Mesenchymal stem cell (in vitro differentiated cells and primary cell): Measurements from ENCODE around the gene CLEC16A.

Experiments used
- DNase-seq: peaks from one replicate; pipeline ENCODE4 v3.0.0-alpha.2; 2013
- H2AFZ ChIP-seq: one replicate; pipeline ENCODE4 v1.6.1; 2013; ENCODE audit warnings: low read depth, mild to moderate bottlenecking, control low read depth, inconsistent platforms, low read length, moderate library complexity
- H2AK5ac ChIP-seq: 2 replicates; pipeline ENCODE4 v1.6.1; 2013; ENCODE audit warnings: low read length, moderate library complexity, mild to moderate bottlenecking, inconsistent platforms; ENCODE audit not compliant: severe bottlenecking
- H2BK120ac ChIP-seq: one replicate; pipeline ENCODE4 v1.6.1; 2013; ENCODE audit warnings: low read depth, mild to moderate bottlenecking, inconsistent platforms, low read length, moderate library complexity
- H2BK12ac ChIP-seq, 2 experiments: one replicate each; pipeline ENCODE4 v1.6.1; 2013; ENCODE audit warnings: inconsistent platforms in 2 of 2, low read length in 2 of 2, mild to moderate bottlenecking in 2 of 2, moderate library complexity in 2 of 2, control low read depth in 1 of 2
- H2BK15ac ChIP-seq: one replicate; pipeline ENCODE4 v1.6.1; 2013; ENCODE audit warnings: mild to moderate bottlenecking, low read depth, inconsistent platforms; ENCODE audit not compliant: poor library complexity, severe bottlenecking
- H2BK5ac ChIP-seq: 2 replicates; pipeline ENCODE4 v1.6.1; 2013; ENCODE audit warnings: low read depth, mild to moderate bottlenecking, low read length, control low read depth, inconsistent platforms; ENCODE audit not compliant: poor library complexity, severe bottlenecking
- H3K14ac ChIP-seq, 2 experiments: one replicate each; pipeline ENCODE4 v1.6.1; 2013; ENCODE audit warnings: inconsistent platforms in 2 of 2, low read length in 2 of 2, control low read depth in 1 of 2, mild to moderate bottlenecking in 1 of 2, moderate library complexity in 1 of 2
- H3K18ac ChIP-seq, 2 experiments: one replicate each; pipeline ENCODE4 v1.6.1; 2013; ENCODE audit warnings: inconsistent platforms in 2 of 2, low read length in 2 of 2, control low read depth in 1 of 2, low read depth in 1 of 2, mild to moderate bottlenecking in 1 of 2
- H3K23ac ChIP-seq, 2 experiments: one replicate each; pipeline ENCODE4 v1.6.1; 2013; ENCODE audit warnings: inconsistent platforms in 2 of 2, low read length in 2 of 2, mild to moderate bottlenecking in 2 of 2, moderate library complexity in 2 of 2, control low read depth in 1 of 2
- H3K27ac ChIP-seq: 2 replicates; pipeline ENCODE4 v1.5.1; 2013; ENCODE audit warnings: mild to moderate bottlenecking, moderate library complexity, low read length, control low read depth, inconsistent platforms; ENCODE audit not compliant: poor library complexity, severe bottlenecking
- H3K27me3 ChIP-seq, 2 experiments: 2 replicates each; pipeline versions ENCODE4 v1.6.1 to v1.7.0; 2013; ENCODE audit warnings: low read length in 2 of 2, mild to moderate bottlenecking in 2 of 2, moderate library complexity in 2 of 2, control low read depth in 1 of 2, inconsistent platforms in 1 of 2; ENCODE audit not compliant: control insufficient read depth in 1 of 2, insufficient read depth in 1 of 2
- H3K36me3 ChIP-seq, 2 experiments: 2 replicates each; pipeline versions ENCODE4 v1.6.1 to v1.7.0; 2013; ENCODE audit warnings: low read length in 2 of 2, control low read depth in 1 of 2, inconsistent platforms in 1 of 2, low read depth in 1 of 2, mild to moderate bottlenecking in 1 of 2; ENCODE audit not compliant: insufficient read depth in 2 of 2, control insufficient read depth in 1 of 2
- H3K4ac ChIP-seq, 2 experiments: one replicate each; pipeline ENCODE4 v1.6.1; 2013; ENCODE audit warnings: inconsistent platforms in 2 of 2, low read length in 2 of 2, mild to moderate bottlenecking in 2 of 2, moderate library complexity in 2 of 2, control low read depth in 1 of 2, low read depth in 1 of 2
- H3K4me1 ChIP-seq: 2 replicates; pipeline ENCODE4 v1.6.1; 2013; ENCODE audit warnings: low read depth, low read length, control low read depth; ENCODE audit not compliant: control insufficient read depth, insufficient read depth
- H3K4me2 ChIP-seq: 2 replicates; pipeline ENCODE4 v1.6.1; 2013; ENCODE audit warnings: low read length, mild to moderate bottlenecking, inconsistent platforms; ENCODE audit not compliant: poor library complexity, severe bottlenecking
- H3K4me3 ChIP-seq, 2 experiments: 2 replicates each; pipeline versions ENCODE4 v1.5.1 to v1.7.0; 2013; ENCODE audit warnings: low read length in 2 of 2, mild to moderate bottlenecking in 2 of 2, control low read depth in 1 of 2, low read depth in 1 of 2; ENCODE audit not compliant: insufficient read depth in 1 of 2
- H3K79me1 ChIP-seq: replicated peaks from 2 replicates; pipeline ENCODE4 v1.6.1; 2013; ENCODE audit warnings: mild to moderate bottlenecking, control low read depth, low read length, inconsistent platforms; ENCODE audit not compliant: poor library complexity, severe bottlenecking
- H3K9ac ChIP-seq: 2 replicates; pipeline ENCODE4 v1.7.0; 2013; ENCODE audit warnings: mild to moderate bottlenecking, low read length, moderate library complexity
- H3K9me3 ChIP-seq: 2 replicates; pipeline ENCODE4 v1.7.0; 2013; ENCODE audit warnings: mild to moderate bottlenecking, low read length; ENCODE audit not compliant: control insufficient read depth
- H4K8ac ChIP-seq: one replicate; pipeline ENCODE4 v1.6.1; 2013; ENCODE audit warnings: inconsistent platforms, mild to moderate bottlenecking, low read length, moderate library complexity
- H4K91ac ChIP-seq: one replicate; pipeline ENCODE4 v1.6.1; 2013; ENCODE audit warnings: mild to moderate bottlenecking, low read length, inconsistent platforms
- WGBS: methylation state at CpG from one replicate; pipeline ENCODE4 v1.1.7; 2013; ENCODE audit warnings: mixed read lengths; 5-methylcytosine and 5-hydroxymethylcytosine counted together

The CLEC16A gene

DNA sequence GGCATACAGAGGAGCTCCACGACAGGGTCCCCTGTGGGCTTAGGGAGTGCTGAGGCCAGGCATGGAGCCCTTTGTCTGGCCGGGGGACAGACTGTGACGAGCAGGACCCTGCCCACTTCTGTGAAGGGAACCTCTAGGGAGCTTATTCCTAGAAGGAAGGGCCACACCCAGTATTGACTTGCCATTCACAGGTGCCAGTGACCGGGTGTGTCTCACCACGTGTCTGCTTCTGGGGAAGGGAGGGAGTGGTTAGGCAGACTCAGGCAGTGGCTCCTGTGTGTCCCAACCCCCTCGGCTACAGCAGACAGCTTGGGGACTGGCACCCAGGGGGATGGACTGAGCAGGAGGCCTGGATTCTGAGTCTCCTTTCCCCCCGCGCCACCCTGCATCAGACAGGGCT is 254.5 kb downstream of the CLEC16A start:
- H3K9ac ChIP-seq: no peak overlapping the region
- no peak overlapping the region for H2BK15ac ChIP-seq
- H2AK5ac ChIP-seq: no peak overlapping the region
- H3K4ac ChIP-seq: peak overlapping the region in 1 of 2 experiments; percentile 13
- H3K18ac ChIP-seq: no peak overlapping the region
- H3K36me3 ChIP-seq: no peaks in the 10 kb centered on the region
- peak overlapping the region; percentile 43 for H4K91ac ChIP-seq
- peaks cover 5% of the 10 kb centered on the region for H3K9me3 ChIP-seq
- H2AFZ ChIP-seq: no peak overlapping the region
- no peak overlapping the region for H2BK5ac ChIP-seq
- no peak overlapping the region for H3K4me2 ChIP-seq
- no peak overlapping the region for H3K14ac ChIP-seq
- no peak for DNase-seq
- H4K8ac ChIP-seq: no peak overlapping the region
- 69% methylated on average over 8 of the region's 8 CpGs for WGBS
- H2BK12ac ChIP-seq: peak overlapping the region in 1 of 2 experiments; percentile 23
- H3K4me1 ChIP-seq: peaks cover 27% of the 10 kb centered on the region
- peaks cover 0 to 3% of the 10 kb centered on the region in 2 experiments for H3K27me3 ChIP-seq
- no peak overlapping the region for H3K27ac ChIP-seq
- H3K79me1 ChIP-seq: no peaks in the 10 kb centered on the region
- H3K4me3 ChIP-seq: no peak overlapping the region
- no peak overlapping the region for H2BK120ac ChIP-seq
- no peak overlapping the region for H3K23ac ChIP-seq

DNA sequence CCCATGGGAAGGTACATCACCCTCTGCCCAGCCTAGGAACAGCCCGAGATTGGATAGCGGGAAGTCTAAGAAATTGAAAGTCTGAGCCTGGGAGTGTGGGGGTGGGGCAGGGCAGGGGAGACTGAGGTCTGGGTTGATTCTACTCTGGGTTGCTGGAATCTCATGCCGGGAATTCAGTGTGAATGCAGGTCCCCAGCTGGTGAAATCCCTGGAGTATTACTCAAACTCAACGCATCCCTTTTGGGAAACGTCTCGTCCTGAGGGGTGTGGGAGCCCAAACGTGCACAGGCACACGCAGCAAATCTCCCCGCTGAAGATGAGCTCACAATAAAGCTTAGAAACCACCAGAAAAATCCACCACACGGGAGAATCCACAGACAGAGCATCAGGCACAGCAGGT is 256.2 kb downstream of the CLEC16A start:
- Histone ChIP-seq H3K23ac (no peak overlapping the region), H2BK12ac (peak overlapping the region; percentile 39 to 70), H4K8ac (no peak overlapping the region), H4K91ac (peak overlapping the region; percentile 40), H2AFZ (no peak overlapping the region), H3K14ac (peak overlapping the region in 1 of 2 experiments; percentile 71), H3K4me3 (no peak overlapping the region), H2AK5ac (peak overlapping the region; percentile 68), H3K9me3 (peaks cover 5% of the 10 kb centered on the region), H3K79me1 (no peaks in the 10 kb centered on the region), H3K9ac (no peak overlapping the region), H3K4ac (peak overlapping the region in 1 of 2 experiments; percentile 71), H3K18ac (peak overlapping the region; percentile 37 to 43), H3K36me3 (no peaks in the 10 kb centered on the region), H2BK5ac (no peak overlapping the region), H3K27ac (no peak overlapping the region), H2BK15ac (no peak overlapping the region), H3K4me2 (no peak overlapping the region), H2BK120ac (no peak overlapping the region), H3K4me1 (peaks cover 30% of the 10 kb centered on the region), H3K27me3 (peaks cover 0 to 3% of the 10 kb centered on the region in 2 experiments)
- DNase-seq: no peak
- WGBS: 67% methylated on average over 6 of the region's 10 CpGs

DNA sequence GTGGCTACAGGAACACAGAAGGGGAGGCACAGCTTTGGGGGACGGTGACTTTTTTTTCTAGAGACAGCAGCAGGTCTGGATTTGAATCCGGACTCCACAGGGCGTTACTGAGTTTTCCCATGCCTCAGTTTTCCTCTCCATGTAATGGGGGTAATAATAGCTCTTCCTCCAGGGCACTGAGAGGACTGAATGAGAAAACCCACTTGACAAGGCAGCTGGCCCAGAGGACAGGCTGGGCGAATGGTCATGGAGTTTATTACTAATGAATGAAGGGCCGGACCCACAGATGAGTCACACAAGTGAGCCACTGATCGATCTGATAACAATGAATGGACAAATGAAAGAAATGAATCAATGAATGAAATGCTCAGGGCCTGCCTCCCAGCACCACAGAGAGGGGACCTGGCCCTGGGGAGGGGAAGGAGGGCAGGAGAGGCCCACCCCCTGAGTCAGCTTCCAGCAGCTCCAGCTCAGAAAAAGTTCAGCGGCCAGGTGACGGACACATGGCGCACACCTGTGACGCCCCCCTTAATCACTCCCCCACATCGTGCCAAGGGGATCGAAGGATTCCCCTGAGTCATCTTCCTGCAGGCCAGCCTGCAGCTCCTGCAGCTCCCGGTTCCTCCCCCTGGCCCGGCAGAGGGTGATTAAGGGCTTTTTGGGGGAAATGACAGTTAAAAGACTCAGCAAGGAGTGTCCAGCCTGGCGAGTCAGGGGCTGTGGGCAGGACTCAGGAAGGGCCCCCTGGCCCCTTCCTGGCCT is 257.3 kb downstream of the CLEC16A start:
- peak; percentile 94 for DNase-seq
- Histone ChIP-seq H3K18ac (peak overlapping the region; percentile 37 to 56), H2BK15ac (peak overlapping the region; percentile 23), H3K4ac (peak overlapping the region; percentile 54 to 71), H2BK12ac (peak overlapping the region; percentile 79 to 94), H4K91ac (peak overlapping the region; percentile 89), H3K27ac (peak overlapping the region; percentile 59), H3K27me3 (peaks cover 0 to 3% of the 10 kb centered on the region in 2 experiments), H3K36me3 (no peaks in the 10 kb centered on the region), H2AFZ (no peak overlapping the region), H3K14ac (peak overlapping the region in 1 of 2 experiments; percentile 77), H2BK120ac (peak overlapping the region; percentile 27), H3K9ac (peak overlapping the region; percentile 61), H2BK5ac (no peak overlapping the region), H3K23ac (no peak overlapping the region), H4K8ac (peak overlapping the region; percentile 73), H3K9me3 (no peaks in the 10 kb centered on the region), H3K4me3 (peak overlapping the region in 1 of 2 experiments; percentile 58), H3K4me1 (peaks cover 38% of the 10 kb centered on the region), H2AK5ac (peak overlapping the region; percentile 68), H3K79me1 (no peaks in the 10 kb centered on the region), H3K4me2 (peak overlapping the region; percentile 55)
- WGBS: 14% methylated on average over 12 of the region's 15 CpGs

DNA sequence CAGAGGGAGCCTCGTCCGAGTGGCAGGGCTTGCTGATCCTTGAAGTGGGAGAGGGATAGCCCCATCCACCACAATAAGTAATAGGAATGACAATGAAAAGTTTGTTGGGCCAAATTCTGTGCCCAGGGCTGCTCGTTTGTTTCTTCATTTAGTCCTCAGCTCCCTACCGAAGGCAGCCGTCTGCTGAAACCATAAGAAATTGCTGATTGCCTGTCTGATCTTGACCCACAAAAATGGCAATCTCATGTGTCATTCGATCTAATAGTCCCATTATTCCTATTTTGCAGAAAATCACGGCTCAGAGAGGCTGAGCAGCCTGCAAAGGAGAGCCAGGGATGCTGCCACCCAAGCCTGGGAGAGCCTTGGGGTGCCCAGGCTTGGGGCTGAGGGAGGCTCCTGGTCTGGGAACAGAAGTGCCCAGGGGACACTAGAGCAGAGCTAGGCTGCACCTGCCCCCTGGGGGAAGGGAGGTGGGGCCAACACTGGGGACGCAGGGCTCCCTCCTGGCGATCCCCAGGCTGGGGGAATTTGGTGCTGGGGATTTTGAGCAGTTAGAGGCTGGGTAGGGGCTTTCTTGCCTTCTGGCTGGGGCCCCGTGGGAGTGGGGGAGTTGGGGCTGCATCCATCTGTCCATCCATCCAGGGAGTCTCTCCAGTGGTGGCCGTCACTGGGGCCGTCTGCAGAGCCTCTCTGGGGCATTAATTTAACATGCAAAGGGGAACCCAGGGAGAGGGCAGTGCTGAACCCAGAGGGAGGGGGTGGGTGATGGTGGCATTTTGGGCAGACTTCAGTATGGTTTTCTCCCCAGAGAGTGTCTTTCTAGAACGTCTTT is 258.1 kb downstream of the CLEC16A start:
- H3K14ac ChIP-seq: no peak overlapping the region
- H2BK5ac ChIP-seq: no peak overlapping the region
- DNase-seq: peak; percentile 60
- H3K79me1 ChIP-seq: no peaks in the 10 kb centered on the region
- no peak overlapping the region for H2AFZ ChIP-seq
- peak overlapping the region; percentile 55 for H3K4me2 ChIP-seq
- no peak overlapping the region for H2BK120ac ChIP-seq
- peak overlapping the region; percentile 71 for H4K91ac ChIP-seq
- peak overlapping the region; percentile 61 for H3K9ac ChIP-seq
- H3K36me3 ChIP-seq: no peaks in the 10 kb centered on the region
- no peak overlapping the region for H3K23ac ChIP-seq
- peak overlapping the region; percentile 23 for H2BK15ac ChIP-seq
- H3K27ac ChIP-seq: peak overlapping the region; percentile 59
- H3K9me3 ChIP-seq: peaks cover 2% of the 10 kb centered on the region
- peaks cover 0 to 3% of the 10 kb centered on the region in 2 experiments for H3K27me3 ChIP-seq
- H2AK5ac ChIP-seq: peak overlapping the region; percentile 23
- peak overlapping the region; percentile 12 to 56 for H3K18ac ChIP-seq
- H3K4me3 ChIP-seq: peak overlapping the region in 1 of 2 experiments; percentile 58
- peak overlapping the region; percentile 38 to 70 for H2BK12ac ChIP-seq
- H4K8ac ChIP-seq: no peak overlapping the region
- H3K4me1 ChIP-seq: peaks cover 39% of the 10 kb centered on the region
- H3K4ac ChIP-seq: peak overlapping the region; percentile 8 to 84
- WGBS: 33% methylated on average over 13 of the region's 13 CpGs
